ENCODE results near the gene AUH.

DNA sequence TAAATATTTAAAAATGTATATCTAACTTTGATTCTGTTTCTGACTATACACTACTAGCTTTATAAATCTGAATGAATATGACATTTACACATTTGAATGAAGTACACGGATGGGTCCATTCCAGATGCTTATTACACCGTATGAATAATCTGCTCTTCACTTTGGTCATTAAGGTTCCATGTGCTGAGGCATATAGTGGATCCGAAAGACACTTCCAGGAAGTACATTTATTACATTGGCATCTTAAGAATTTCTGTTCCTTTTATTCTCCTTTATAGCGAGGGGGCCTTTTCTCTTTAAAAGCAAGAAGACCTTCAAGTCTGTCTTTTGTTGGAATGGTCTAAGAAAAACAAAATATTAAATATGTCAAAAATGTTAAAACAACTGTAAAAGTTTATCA, 147.6 kb downstream of the AUH start:
- TF ChIP-seq, protein P1, sequence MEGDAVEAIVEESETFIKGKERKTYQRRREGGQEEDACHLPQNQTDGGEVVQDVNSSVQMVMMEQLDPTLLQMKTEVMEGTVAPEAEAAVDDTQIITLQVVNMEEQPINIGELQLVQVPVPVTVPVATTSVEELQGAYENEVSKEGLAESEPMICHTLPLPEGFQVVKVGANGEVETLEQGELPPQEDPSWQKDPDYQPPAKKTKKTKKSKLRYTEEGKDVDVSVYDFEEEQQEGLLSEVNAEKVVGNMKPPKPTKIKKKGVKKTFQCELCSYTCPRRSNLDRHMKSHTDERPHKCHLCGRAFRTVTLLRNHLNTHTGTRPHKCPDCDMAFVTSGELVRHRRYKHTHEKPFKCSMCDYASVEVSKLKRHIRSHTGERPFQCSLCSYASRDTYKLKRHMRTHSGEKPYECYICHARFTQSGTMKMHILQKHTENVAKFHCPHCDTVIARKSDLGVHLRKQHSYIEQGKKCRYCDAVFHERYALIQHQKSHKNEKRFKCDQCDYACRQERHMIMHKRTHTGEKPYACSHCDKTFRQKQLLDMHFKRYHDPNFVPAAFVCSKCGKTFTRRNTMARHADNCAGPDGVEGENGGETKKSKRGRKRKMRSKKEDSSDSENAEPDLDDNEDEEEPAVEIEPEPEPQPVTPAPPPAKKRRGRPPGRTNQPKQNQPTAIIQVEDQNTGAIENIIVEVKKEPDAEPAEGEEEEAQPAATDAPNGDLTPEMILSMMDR (IDR thresholded peaks at IDR 0.05), result no peak
- no peak for TF ChIP-seq POLR2A (IDR thresholded peaks at IDR 0.05)
- TF ChIP-seq POLR2AphosphoS5 (IDR thresholded peaks at IDR 0.05), result no peak
